Nasal cavity respiratory epithelium epithelial cell of viscerocranial mucosa (primary cell): ENCODE results near the gene RBFOX2. TPM values are rescaled to one million over a fixed set of nuclear protein-coding genes. Genes with fewer than 3 reads are reported as not detected.

ENCODE experiments used
- total RNA-seq: library from RNA; depleted of rRNA; stranded (reverse); fragments of >200 nt; gene quantifications from 2 replicates; pipeline ENCODE4 v1.2.3, GENCODE V29; 2014

The RBFOX2 gene, protein sequence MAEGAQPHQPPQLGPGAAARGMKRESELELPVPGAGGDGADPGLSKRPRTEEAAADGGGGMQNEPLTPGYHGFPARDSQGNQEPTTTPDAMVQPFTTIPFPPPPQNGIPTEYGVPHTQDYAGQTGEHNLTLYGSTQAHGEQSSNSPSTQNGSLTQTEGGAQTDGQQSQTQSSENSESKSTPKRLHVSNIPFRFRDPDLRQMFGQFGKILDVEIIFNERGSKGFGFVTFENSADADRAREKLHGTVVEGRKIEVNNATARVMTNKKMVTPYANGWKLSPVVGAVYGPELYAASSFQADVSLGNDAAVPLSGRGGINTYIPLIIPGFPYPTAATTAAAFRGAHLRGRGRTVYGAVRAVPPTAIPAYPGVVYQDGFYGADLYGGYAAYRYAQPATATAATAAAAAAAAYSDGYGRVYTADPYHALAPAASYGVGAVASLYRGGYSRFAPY
- total RNA-seq: 93.0 and 118 TPM in 2 replicates

DNA sequence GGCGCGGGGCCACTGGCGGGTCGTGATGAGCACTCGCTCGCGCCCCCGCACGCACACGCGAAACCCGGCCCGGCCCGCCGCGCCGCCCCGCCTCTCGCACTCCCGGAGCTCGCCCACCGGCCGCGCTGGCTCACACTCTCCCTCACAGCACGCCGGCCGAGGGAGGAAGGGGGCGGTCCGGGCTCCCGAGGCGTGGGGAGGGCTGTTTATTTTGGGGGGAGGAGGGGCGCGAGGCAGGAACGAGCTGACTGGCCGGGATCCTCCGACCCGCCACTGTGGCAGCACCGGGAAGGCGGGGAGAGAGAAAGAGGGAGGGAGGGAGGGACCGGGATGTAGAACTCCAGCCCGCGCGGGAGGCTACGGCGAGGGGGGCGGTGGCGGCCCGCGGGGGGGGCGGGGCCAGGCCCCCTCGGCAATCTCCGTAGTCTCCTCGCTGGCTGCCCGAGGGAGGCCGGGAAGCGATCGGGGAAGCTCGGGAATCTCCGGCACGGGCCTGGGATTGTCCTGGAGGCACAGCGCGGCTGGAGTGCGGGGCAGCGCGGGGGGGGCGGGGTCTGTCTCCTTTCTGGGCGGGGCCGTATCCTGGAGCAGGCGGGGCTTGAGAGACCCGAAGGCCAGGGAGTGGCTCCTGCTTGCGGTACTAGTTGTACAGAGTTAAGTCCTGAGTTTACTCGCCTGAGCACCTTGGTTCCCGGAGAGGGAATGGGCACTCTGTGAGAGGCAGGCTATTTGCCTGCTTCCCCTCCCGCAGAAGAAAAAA is at the start of gene RBFOX2:
Gene RBFOX2 (minus strand): TSS at position 179 of the 760 bp plus-strand sequence. CDS start 399 bp downstream, outside the sequence.

DNA sequence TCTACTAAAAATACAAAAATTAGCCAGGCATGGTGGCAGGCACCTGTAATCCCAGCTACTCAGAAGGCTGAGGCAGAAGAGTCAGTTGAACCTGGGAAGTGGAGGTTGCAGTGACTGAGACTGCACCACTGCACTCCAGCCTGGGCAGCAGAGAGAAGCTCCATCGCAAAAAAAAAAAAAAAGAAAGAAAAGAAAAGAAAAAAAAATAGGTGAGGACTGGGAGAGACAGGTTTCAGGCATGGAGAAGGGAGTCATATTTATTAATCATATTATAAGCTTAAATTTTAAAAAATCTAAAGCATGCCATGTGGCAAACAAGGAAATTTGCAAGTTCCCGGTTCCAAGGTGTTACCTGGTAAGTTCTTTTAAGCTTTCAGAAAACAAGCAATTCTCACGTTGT is 311.1 kb downstream of the RBFOX2 start, which contains the start of gene APOL5:
Gene APOL5 (plus strand): TSS at position 301 of the 400 bp plus-strand sequence. CDS start 0 bp downstream, at position 301.

Other genes starting within 250 kb of the RBFOX2 start
- gene APOL3, start 131.9 kb upstream of the RBFOX2 start, total RNA-seq: 2.8 TPM in 1 of 2 replicates, not detected in the other
- 0.34 and 1.3 TPM in 2 replicates for gene APOL4, start 173.0 kb upstream of the RBFOX2 start, total RNA-seq
- 5.8 and 21.4 TPM in 2 replicates for gene APOL2, start 210.7 kb upstream of the RBFOX2 start, total RNA-seq
- 1.0 and 94.6 TPM in 2 replicates for gene APOL1, start 224.3 kb upstream of the RBFOX2 start, total RNA-seq